ENCODE data around the gene IKZF2. TPM values are rescaled to one million over a fixed set of nuclear protein-coding genes. Genes with fewer than 3 reads are reported as not detected.

The IKZF2 gene
- polyA plus RNA-seq, 4 donors, result under 0.01 to 3.7 (median 0.22) TPM

DNA sequence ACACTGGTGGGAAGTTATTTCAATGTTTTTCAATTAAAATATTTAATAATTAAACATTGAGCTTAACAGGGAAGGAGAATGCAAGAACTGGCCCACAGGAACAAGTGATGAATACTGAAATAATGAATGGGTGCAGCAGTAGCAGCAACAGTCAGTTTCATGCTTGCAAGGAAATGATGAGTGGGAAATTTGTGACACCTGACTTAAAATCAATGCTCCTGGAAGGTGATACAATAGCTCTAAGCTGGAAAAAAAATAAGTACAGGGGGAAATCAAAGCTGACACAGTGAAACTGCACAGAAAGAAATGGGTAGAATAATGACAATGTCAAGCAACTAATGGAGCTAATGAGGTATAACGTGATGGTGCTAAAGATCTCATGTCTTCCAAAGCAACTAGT, 184.5 kb downstream of the IKZF2 start:
- 68 to 93% (median 75%) methylated on average over 1 of the region's 1 CpG for WGBS, 3 donors
- DNase-seq, result no peak
- no peak for FAIRE-seq
- no peak overlapping the region for H3K4me3 ChIP-seq (ENCODE audit: low read depth in 1 of 3, low read length in 3 of 3)
- H3K4me1 ChIP-seq (ENCODE audit: control insufficient read depth in 3 of 3, insufficient read depth in 2 of 3, low read depth in 1 of 3, low read length in 2 of 3), result no peaks in the 10 kb centered on the region
- H3K27ac ChIP-seq (ENCODE audit: low read depth in 1 of 3, low read length in 2 of 3), result no peak overlapping the region
- H3K36me3 ChIP-seq (ENCODE audit: control insufficient read depth in 3 of 3, insufficient read depth in 2 of 3, low read depth in 1 of 3, low read length in 3 of 3), result no peaks in the 10 kb centered on the region
- H3K27me3 ChIP-seq (ENCODE audit: control insufficient read depth in 3 of 3, insufficient read depth in 3 of 3, low read length in 3 of 3), result no peaks in the 10 kb centered on the region
- no peaks in the 10 kb centered on the region for H3K9me3 ChIP-seq (ENCODE audit: control insufficient read depth in 2 of 2, insufficient read depth in 1 of 2, low read depth in 1 of 2, low read length in 1 of 2)

DNA sequence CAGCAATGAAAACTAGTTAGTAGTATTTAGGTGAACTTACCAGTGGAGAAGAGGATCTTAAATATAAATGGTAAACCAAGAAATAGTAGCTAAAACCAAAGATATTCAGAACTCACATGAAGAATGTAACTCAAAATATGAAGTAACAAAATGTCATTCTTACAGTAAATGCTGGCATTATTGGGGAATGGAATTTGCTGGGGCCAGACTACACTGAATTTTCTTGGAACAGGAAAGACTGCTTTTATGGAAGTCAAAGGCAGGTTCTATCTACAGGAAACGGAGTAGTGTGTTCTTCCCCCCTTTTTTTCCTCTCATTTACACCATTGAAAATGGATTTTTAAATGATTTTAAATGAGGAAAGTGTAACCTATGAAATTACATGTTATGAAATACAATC, 188.7 kb downstream of the IKZF2 start:
- Histone ChIP-seq H3K27me3 (ENCODE audit: control insufficient read depth in 3 of 3, insufficient read depth in 3 of 3, low read length in 3 of 3) (no peaks in the 10 kb centered on the region), H3K4me1 (ENCODE audit: control insufficient read depth in 3 of 3, insufficient read depth in 2 of 3, low read depth in 1 of 3, low read length in 2 of 3) (no peaks in the 10 kb centered on the region), H3K27ac (ENCODE audit: low read depth in 1 of 3, low read length in 2 of 3) (no peak overlapping the region), H3K4me3 (ENCODE audit: low read depth in 1 of 3, low read length in 3 of 3) (no peak overlapping the region), H3K9me3 (ENCODE audit: control insufficient read depth in 2 of 2, insufficient read depth in 1 of 2, low read depth in 1 of 2, low read length in 1 of 2) (no peaks in the 10 kb centered on the region), H3K36me3 (ENCODE audit: control insufficient read depth in 3 of 3, insufficient read depth in 2 of 3, low read depth in 1 of 3, low read length in 3 of 3) (no peaks in the 10 kb centered on the region)
- no peak for DNase-seq
- FAIRE-seq, result no peak
- 58 to 65% (median 63%) methylated on average over 1 of the region's 1 CpG for WGBS, 3 donors

DNA sequence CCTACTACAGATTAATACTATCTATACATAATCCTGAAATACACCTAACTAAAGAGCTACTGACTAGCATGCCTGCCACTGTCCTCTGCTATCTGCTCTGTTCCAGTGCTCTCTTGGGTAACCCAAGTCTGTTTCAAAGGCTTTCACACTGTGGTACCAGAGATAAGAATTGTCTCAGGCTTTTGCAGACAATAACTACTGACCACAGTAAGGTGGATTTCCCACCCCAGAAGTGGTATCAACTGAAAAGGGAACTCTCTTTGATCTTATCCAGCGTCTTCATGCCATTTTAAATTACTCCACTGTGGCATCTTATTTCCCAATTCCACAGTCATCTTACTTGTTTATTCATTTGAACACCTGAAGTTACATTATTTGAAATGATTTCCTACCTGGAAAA, 190.2 kb downstream of the IKZF2 start:
- H3K36me3 ChIP-seq (ENCODE audit: control insufficient read depth in 3 of 3, insufficient read depth in 2 of 3, low read depth in 1 of 3, low read length in 3 of 3), result no peaks in the 10 kb centered on the region
- DNase-seq (no peak), FAIRE-seq (no peak)
- H3K4me3 ChIP-seq (ENCODE audit: low read depth in 1 of 3, low read length in 3 of 3), result no peak overlapping the region
- 70 to 90% (median 77%) methylated on average over 1 of the region's 1 CpG for WGBS, 3 donors
- no peaks in the 10 kb centered on the region for H3K9me3 ChIP-seq (ENCODE audit: control insufficient read depth in 2 of 2, insufficient read depth in 1 of 2, low read depth in 1 of 2, low read length in 1 of 2)
- H3K4me1 ChIP-seq (ENCODE audit: control insufficient read depth in 3 of 3, insufficient read depth in 2 of 3, low read depth in 1 of 3, low read length in 2 of 3), result no peaks in the 10 kb centered on the region
- no peak overlapping the region for H3K27ac ChIP-seq (ENCODE audit: low read depth in 1 of 3, low read length in 2 of 3)
- H3K27me3 ChIP-seq (ENCODE audit: control insufficient read depth in 3 of 3, insufficient read depth in 3 of 3, low read length in 3 of 3), result no peaks in the 10 kb centered on the region

DNA sequence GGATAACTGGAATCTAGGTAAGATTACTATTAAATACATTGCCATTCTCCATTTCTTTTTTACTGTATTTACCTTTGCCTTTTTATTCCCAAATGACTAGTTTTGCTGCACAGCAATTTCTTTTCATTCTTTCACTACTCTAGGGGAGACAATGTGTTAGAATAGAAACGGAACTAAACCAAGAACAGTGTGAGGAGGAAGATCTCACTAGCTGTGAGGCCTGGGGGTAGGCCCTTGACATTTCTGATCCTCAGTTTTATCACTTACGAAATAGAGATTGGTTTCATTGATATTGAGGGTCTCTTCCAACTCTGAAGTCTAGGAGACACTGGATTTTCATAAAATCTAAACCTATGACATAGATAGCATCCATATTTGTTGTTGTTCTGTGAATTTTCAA, 191.1 kb downstream of the IKZF2 start:
- Histone ChIP-seq H3K27me3 (ENCODE audit: control insufficient read depth in 3 of 3, insufficient read depth in 3 of 3, low read length in 3 of 3) (no peaks in the 10 kb centered on the region), H3K36me3 (ENCODE audit: control insufficient read depth in 3 of 3, insufficient read depth in 2 of 3, low read depth in 1 of 3, low read length in 3 of 3) (no peaks in the 10 kb centered on the region), H3K9me3 (ENCODE audit: control insufficient read depth in 2 of 2, insufficient read depth in 1 of 2, low read depth in 1 of 2, low read length in 1 of 2) (no peaks in the 10 kb centered on the region), H3K4me1 (ENCODE audit: control insufficient read depth in 3 of 3, insufficient read depth in 2 of 3, low read depth in 1 of 3, low read length in 2 of 3) (no peaks in the 10 kb centered on the region), H3K4me3 (ENCODE audit: low read depth in 1 of 3, low read length in 3 of 3) (no peak overlapping the region), H3K27ac (ENCODE audit: low read depth in 1 of 3, low read length in 2 of 3) (no peak overlapping the region)
- WGBS, 3 donors, result 66 to 76% (median 67%) methylated on average over 2 of the region's 2 CpGs
- no peak for FAIRE-seq
- DNase-seq, result no peak

DNA sequence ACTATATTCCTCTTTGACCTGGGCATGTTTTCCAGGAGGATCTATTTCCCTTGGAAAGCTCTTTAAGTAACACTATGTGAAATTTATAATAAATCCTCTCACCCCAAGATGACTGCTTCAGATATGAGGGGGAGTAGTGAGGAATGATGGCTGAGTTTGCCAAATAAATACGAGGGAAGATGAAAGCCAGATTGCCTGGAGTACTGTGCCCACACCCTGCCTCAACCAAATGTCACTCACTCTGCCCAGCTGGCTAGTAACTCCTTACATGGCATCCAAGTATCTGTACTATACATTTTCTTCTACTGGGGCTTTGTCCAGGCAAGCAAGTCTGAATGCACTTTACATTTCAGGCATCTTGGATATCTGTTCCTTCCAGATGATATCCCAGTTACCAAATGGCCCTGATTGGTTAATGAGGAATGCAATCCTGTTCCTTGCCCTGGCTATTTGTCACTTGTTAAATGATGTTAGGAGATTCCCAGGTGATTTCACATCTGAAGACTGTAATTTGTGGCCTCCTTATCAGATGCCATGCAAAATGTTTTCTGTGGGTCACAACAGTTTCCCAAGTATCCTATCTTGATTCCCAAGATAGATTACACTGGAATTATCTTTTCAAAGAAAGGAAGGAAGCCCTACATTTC, 191.8 kb downstream of the IKZF2 start:
- DNase-seq, result no peak
- H3K27ac ChIP-seq (ENCODE audit: low read depth in 1 of 3, low read length in 2 of 3), result no peak overlapping the region
- 57 to 59% (median 59%) methylated on average over 1 of the region's 1 CpG for WGBS, 3 donors
- H3K4me1 ChIP-seq (ENCODE audit: control insufficient read depth in 3 of 3, insufficient read depth in 2 of 3, low read depth in 1 of 3, low read length in 2 of 3), result no peaks in the 10 kb centered on the region
- H3K27me3 ChIP-seq (ENCODE audit: control insufficient read depth in 3 of 3, insufficient read depth in 3 of 3, low read length in 3 of 3), result no peaks in the 10 kb centered on the region
- no peaks in the 10 kb centered on the region for H3K36me3 ChIP-seq (ENCODE audit: control insufficient read depth in 3 of 3, insufficient read depth in 2 of 3, low read depth in 1 of 3, low read length in 3 of 3)
- no peaks in the 10 kb centered on the region for H3K9me3 ChIP-seq (ENCODE audit: control insufficient read depth in 2 of 2, insufficient read depth in 1 of 2, low read depth in 1 of 2, low read length in 1 of 2)
- H3K4me3 ChIP-seq (ENCODE audit: low read depth in 1 of 3, low read length in 3 of 3), result no peak overlapping the region
- FAIRE-seq, result no peak

DNA sequence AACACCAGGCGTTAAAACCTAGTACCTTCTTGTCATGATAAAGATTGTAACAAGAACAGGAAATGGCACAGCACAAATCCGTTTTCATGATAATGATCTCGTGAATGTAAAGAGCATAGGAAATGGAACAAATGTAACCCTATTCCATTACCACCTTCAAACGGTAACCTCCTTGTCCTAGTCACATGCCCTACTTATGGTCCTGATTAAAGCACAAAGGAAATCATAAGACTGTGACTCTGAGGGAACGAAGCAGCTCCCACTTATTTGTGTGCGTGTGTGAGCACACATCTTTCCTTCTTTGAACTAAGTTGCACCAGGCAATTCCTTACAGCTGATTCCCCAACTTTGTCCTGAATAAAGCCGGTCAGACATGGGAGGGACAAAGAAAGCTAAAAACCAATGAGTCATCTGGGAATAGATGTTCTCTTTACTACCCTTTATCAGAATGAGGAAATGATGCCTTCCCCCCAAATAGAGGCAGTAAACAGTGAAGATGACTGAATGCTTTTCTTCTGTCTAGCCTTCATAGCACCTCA, 192.6 kb downstream of the IKZF2 start:
- no peak for FAIRE-seq
- Histone ChIP-seq H3K36me3 (ENCODE audit: control insufficient read depth in 3 of 3, insufficient read depth in 2 of 3, low read depth in 1 of 3, low read length in 3 of 3) (no peaks in the 10 kb centered on the region), H3K9me3 (ENCODE audit: control insufficient read depth in 2 of 2, insufficient read depth in 1 of 2, low read depth in 1 of 2, low read length in 1 of 2) (no peaks in the 10 kb centered on the region), H3K4me3 (ENCODE audit: low read depth in 1 of 3, low read length in 3 of 3) (no peak overlapping the region), H3K27ac (ENCODE audit: low read depth in 1 of 3, low read length in 2 of 3) (no peak overlapping the region), H3K4me1 (ENCODE audit: control insufficient read depth in 3 of 3, insufficient read depth in 2 of 3, low read depth in 1 of 3, low read length in 2 of 3) (no peaks in the 10 kb centered on the region), H3K27me3 (ENCODE audit: control insufficient read depth in 3 of 3, insufficient read depth in 3 of 3, low read length in 3 of 3) (no peaks in the 10 kb centered on the region)
- 72 to 80% (median 78%) methylated on average over 7 of the region's 7 CpGs for WGBS, 3 donors
- no peak for DNase-seq

DNA sequence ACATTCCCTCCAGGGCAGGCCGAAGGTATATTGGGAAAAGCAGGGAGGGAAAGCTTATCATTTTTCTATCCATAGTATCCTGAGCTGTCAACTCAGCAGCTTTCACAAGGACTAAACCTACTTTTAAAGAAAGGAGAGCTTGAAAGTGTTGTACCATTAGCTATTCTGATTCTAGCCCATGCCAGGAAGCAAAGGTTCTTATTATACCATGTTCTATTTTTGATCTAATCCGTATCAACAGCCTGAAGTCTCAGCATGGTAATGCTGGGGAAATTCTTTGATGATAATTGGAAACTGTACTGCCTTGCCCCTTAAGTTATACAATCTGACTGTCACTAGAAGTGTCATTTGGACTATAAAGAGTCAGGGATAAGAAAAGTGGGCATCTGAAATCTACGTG, 193.3 kb downstream of the IKZF2 start:
- Histone ChIP-seq H3K27me3 (ENCODE audit: control insufficient read depth in 3 of 3, insufficient read depth in 3 of 3, low read length in 3 of 3) (no peaks in the 10 kb centered on the region), H3K4me1 (ENCODE audit: control insufficient read depth in 3 of 3, insufficient read depth in 2 of 3, low read depth in 1 of 3, low read length in 2 of 3) (no peaks in the 10 kb centered on the region), H3K4me3 (ENCODE audit: low read depth in 1 of 3, low read length in 3 of 3) (no peak overlapping the region), H3K9me3 (ENCODE audit: control insufficient read depth in 2 of 2, insufficient read depth in 1 of 2, low read depth in 1 of 2, low read length in 1 of 2) (no peaks in the 10 kb centered on the region), H3K27ac (ENCODE audit: low read depth in 1 of 3, low read length in 2 of 3) (no peak overlapping the region), H3K36me3 (ENCODE audit: control insufficient read depth in 3 of 3, insufficient read depth in 2 of 3, low read depth in 1 of 3, low read length in 3 of 3) (no peaks in the 10 kb centered on the region)
- no peak for DNase-seq
- 79 to 84% (median 79%) methylated on average over 3 of the region's 3 CpGs for WGBS, 3 donors
- FAIRE-seq, result no peak

DNA sequence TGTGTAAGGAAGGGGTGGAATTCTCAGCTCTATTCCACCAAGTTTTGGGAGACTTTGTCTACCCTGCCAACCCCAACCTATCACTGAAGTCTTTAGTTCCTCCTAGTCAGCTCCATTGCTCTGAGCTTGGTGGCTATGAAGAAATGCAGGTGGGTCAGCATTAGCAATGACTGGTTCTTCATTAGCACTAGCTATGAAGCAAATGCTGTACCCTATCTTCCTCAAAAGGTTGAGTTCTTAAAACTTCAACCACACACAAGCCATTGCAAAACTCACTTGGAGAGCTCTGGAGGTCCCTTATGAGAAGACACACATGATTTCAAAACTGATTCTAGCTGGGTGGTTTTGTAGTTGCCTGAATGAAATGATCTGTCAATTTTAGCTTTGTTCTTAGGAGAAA, 193.8 kb downstream of the IKZF2 start:
- H3K4me3 ChIP-seq (ENCODE audit: low read depth in 1 of 3, low read length in 3 of 3), result no peak overlapping the region
- H3K27ac ChIP-seq (ENCODE audit: low read depth in 1 of 3, low read length in 2 of 3), result no peak overlapping the region
- no peaks in the 10 kb centered on the region for H3K9me3 ChIP-seq (ENCODE audit: control insufficient read depth in 2 of 2, insufficient read depth in 1 of 2, low read depth in 1 of 2, low read length in 1 of 2)
- no peak for FAIRE-seq
- H3K36me3 ChIP-seq (ENCODE audit: control insufficient read depth in 3 of 3, insufficient read depth in 2 of 3, low read depth in 1 of 3, low read length in 3 of 3), result no peaks in the 10 kb centered on the region
- H3K27me3 ChIP-seq (ENCODE audit: control insufficient read depth in 3 of 3, insufficient read depth in 3 of 3, low read length in 3 of 3), result no peaks in the 10 kb centered on the region
- no peaks in the 10 kb centered on the region for H3K4me1 ChIP-seq (ENCODE audit: control insufficient read depth in 3 of 3, insufficient read depth in 2 of 3, low read depth in 1 of 3, low read length in 2 of 3)
- no peak for DNase-seq
